GM21367 (cell line): Measurements from ENCODE around the gene PLEKHA6.

Experiments
- ATAC-seq: cut with Tn5 transposase; IDR thresholded peaks from one replicate; pipeline ENCODE4 v1.9.1; 2021; ENCODE audit not compliant: unreplicated experiment

Gene PLEKHA6

DNA sequence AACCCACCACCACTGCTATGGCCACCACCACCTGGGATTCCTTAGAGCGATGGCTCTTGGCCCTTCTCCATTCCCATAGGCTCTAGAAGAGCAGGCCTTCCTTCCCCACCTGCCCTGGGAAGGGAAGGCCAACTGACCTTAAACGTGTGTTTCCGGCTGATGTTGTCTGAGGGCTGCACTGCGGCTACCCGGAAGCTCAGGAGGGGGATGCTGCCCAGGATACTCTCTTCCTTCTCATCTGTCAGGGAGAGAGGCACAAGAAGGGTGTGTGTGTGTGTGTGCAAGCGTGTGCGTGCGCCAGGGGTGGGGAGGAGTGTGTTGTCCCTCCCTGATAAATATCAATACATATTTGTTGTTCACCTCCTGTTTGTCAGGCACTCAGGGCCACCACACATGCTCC lies 94.9 kb downstream of the PLEKHA6 start:
- ATAC-seq = no peak

DNA sequence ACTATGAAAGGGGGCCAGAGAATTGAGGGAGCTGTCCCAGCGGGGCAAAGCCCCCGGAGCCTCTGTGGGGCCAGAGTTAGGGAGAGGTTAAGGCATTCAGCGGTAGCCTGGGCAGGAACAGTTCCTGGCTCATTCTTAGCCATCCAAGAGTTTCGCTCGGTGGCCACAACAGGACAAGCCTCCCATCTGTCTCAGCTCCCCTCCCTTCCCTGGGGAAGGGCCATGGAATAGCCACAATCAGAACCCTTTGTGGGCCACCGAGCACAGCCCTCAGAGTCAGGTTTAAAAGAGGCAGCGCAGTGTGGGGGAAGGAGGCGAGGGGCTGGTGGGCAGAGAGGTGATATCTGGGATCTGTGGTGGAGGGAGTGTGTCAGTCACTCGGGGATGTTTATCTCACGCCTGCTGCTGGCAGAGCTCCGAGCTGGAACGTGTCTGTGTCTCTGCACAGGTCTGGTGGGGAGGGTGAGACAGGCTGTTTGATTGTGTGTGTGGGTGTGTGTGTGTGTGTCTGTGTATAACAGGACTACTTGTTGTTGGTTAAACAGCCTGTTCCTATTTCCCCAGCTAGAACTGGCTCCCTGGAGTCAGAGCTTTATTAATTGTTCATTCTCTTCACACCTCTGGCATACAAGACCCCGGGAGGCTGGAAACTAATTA lies 96.3 kb downstream of the PLEKHA6 start:
- ATAC-seq = no peak

DNA sequence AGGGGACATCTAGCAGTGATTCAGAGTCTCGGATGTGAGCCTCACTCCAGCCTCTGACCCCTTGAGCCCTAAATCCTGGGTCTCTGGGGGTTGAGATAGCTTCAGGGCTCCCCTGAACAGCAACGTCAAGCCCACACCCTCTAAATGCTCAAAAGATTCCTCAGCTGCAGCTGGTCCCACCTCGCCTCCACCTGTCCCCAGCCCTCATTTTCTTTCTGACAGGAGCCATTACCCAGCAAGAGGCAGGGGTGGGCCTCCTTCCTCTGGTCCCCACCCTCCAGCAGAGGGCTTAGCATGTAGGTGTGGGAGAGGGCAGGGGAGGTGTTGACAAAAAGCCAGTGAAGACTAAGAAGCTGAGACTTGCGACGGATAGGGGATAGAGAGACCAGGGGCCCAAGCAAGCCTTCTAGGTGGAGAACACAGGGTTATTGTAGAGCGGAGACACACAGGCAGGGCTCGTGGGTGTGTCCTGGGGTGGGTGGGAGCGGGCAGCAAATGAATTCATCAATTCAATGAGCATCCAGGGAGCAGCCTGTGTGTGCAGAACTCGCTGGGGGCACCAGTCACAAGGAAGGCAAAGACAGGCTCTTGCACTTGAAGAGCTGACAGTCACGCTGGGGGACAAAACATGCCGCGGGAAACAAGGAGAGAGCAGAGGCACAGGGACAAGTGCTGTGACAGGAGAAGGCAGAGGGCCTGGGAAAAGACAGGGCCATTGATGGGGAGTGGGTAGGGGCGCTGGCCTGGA lies 97.0 kb downstream of the PLEKHA6 start:
- no peak for ATAC-seq

DNA sequence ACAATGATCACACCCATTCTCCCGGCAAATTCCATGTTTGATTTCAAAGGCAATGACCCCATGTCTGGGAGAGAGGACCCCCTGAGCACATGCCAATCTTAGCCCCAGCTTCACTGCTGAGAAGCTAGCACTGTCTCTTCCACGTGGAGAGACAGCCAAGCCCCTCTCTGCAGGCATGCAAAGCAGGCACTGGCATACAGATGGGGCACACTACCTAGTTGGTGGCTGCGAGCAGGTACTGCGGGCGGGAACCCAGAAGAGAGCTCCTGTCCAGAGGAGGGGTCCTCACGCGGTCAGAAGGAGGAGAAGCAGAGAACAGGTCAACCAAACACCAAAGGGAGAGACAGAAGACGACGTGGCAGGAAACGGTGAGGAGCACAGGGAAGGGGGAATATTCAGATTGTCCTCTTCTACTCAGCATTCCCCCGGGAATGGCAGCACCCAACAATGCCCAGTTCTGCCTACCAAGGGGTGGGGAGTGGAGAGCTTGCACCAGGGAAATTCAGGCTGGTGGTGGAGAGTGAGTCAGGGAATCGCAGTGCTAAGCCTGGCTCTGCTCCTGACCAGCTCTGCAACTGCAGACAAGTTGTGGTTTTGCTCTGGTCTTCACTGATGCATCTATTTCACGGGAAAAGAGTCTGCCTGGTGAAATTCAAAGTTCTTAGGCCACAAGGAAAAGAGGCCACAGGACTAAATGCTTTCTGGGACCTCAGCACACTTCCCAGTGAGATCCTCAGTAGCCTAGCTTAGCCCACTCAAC lies 97.8 kb downstream of the PLEKHA6 start:
- no peak for ATAC-seq

DNA sequence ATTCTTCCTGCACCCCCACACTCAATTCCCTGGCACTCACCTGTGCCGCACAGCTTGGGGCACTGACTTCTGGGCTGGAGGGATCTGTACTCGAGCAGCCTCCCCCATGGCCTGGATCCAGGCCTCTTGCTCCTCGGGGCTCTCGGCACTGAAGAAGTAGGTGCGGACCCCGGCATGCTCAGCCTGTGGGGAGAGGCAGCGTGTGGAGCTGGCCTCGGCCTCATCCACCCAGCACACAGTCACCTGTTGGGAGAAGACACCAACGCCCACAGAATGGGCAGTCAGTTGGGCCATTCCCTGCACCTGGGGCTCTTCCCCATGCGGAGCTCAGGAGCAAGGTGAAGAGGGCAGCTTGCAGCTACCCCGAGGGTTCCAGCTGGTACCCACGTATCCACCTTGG lies 98.5 kb downstream of the PLEKHA6 start:
- no peak for ATAC-seq

DNA sequence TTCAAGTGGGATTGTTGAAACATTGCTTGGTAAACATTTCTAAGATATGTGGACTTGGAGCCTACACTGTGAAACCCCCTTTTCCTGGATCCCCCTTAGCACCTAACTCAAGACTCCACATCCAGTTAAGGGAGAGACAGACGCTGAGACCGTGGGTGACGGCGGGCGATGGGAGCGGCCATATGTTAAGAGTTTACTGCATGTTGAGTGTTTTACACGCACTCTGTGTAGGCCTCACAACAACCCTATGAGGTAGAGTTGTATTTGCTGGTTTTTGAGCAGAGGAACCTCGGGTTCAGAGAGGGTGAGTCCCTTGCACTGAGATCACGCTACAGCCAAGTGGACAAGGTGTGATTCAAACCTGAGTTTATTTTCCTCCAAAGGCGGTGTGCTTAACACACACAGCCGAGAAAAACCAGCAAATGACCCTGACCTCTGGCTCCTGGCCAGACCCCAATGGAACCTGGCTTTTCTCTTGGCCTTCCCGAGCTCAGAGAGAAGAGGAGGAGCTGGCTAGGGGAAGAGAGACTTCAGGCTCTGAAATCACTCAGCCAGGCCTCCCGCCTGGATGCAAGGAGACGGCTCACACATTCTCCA lies 99.0 kb downstream of the PLEKHA6 start:
- no peak for ATAC-seq

DNA sequence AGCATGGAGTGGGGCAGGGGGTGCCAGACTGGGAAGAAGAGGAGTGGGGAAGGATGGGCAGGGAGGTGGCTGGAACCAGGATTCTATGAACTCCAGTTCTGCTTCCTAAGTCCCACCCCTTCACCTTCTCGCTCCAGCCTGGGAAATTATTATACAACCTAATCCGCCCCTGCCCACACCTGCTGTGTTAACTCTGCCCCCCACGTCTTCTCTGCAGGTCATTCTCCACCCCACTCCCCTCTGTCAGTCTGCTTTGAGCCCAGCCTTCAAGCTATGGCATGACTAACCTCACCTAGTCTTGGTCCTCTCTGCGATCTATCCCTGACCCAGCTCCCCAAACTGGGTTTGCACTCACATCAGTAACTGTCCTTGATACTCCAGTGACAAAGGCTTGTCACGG lies 99.9 kb downstream of the PLEKHA6 start:
- ATAC-seq = no peak

DNA sequence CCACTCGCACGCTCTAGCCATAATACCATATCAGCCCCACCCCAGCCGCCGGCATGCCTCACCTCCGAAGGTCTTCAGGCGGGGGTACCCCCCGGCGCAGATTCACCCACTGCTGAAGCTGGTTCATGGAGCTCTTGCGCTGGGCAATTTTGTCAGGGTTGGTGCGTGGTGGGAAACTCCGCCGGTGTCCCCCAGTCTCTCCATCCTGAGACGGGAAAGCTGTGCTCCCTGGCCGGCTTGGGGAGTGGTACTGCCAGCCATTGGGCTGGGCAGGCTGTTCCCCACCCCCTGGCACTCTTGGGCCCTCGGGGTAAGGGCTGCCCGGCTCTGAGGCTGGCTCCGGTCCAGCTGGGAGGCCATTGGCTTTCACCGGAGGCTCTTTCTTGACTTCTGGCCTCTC lies 100.5 kb downstream of the PLEKHA6 start:
- no peak for ATAC-seq

DNA sequence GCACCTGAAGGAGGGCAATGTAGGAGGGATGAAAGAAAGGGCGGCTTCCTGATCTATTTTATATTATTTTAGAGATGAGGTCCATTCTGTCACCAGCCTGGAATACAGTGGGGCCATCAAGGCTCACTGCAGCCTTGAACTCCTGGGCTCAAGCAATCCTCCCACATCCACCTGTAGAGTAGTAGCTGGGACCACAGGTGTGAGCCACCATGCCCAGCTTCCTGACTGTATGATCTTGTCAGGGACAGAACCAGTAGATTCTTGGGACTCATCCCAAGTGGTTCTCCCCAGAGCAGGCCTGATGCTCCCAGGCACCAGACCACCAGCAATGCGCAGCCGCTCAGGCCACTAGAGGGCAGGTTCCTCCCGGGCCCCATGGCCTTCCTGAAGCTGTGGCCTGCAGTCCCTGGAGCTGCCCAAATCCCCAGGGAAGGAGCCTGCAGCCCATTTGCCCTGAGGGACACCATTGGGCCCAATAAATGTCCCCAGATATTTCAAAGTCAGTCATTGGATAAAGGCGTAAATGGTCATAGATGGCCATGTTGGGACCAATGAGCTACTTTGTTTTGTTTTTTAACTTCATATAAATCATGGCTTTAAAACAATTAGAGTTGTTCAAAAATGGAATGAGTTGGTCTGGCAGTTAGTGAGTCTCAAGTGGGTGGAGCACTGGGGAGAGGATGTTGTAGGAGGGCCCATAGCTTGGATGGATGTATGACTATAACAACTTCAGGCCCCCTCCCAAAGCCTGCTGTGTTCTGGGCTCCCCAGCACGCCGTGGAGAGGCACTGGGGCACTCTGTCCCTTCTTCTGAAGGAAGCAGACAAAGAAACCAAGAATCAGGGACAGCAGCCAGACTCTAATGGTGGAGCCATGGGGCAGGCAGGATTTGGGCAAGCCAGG lies 101.3 kb downstream of the PLEKHA6 start:
- no peak for ATAC-seq

DNA sequence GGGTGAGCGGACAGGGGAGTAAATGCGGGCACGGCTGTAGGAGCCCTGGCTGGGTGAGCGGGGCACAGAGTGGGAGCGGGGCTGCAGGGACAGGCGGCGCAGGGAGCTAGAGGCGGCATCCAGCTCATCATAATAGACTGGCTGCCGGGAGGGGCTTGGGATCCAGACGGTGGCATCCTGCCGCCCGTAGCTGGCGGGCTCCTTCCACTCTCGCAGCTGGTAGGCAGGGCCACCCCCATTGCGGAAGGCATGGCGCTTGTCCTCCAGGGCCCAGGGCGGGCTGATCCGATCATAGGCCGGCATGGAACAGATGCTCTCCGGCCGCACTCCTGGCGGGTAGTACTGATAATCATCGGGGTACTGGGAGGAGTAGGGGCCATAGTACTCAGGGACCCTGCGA lies 102.3 kb downstream of the PLEKHA6 start:
- ATAC-seq = no peak

DNA sequence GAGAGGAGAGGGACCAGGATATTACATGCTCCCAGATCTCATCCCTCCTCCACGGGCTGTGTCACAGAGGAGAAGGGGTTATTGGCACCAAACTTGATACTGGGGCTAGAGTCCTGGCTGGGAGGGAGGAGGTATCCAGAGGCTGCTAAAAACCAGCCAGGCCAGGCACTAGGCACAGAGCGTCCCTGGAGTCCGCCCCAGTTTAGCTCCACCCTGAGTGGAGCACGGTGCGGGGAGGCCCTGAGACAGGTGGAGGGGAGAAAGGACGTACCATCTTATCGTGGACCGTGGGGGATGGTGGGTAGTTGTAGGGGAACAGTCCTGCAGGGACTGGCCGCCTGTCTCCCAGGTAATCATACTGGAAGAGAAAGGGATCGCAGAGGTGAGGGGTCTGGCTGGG lies 103.2 kb downstream of the PLEKHA6 start:
- ATAC-seq = no peak

DNA sequence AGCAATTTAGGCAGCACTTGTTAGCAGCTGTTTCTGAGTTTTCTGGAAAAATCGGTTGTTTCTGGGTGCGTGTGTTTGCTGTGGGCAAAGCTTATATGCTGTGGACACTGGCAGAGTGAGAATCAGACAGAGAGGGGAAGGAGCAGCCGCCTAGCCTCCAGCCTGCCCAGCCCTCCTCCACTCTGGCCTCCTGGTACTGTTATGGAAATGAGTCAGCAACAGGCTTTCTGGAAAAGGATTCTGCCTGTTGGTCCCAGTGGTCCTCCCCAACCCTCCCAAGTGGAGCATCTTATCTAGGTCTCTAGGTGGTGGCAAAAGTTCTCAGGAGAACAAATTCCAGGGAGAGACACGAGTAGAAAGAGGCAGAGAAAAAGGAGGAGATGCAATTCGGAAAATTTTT lies 103.8 kb downstream of the PLEKHA6 start:
- no peak for ATAC-seq

DNA sequence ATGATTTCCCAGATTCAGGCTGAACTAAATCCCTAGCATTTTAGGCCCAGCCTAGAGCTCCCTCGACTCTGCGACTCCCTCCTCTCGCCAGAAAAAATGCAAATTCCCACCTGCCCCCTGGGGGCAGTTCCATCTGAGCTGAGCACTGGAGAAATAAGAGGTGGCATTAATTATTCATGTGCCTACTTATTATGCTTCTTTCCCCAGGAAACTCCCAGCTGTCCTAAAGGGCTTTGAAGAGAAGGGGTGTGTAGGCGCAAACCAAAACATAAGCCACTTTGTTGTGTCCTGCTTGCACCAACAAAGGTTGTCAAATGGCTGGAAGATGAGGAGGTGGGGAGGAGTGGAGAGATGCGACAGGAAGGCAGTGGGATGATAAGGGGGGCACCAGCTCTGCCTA lies 104.5 kb downstream of the PLEKHA6 start:
- ATAC-seq = no peak

DNA sequence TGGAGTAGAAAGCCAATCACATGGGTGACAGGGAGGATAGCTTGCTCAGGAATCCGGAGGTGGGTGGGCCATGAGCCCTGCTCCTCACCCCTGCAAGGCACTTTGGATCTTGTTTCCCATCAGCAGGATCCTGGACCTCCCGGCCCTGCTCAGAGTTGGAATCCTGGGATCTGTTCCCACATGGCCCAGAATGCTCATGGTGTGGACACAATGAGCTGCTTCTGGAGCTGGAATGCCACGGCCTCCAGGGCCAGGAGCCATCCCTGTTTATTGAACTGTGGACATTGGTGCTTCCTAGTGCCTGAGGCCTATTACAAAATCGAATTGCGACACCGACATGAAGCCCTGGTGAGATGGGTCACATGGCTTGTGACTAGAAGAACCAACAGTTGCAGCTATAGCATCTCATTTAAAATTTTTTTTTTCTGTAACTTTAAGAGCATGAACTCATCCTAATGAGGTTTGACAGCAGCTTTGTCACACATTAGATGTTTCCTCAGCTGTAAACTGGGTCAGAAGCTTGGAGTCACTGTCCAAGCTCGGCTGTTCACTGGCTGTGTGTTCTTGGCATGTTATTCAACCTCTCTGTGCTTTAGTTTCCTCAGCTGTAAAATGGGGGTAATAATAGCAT lies 105.6 kb downstream of the PLEKHA6 start:
- ATAC-seq = no peak

DNA sequence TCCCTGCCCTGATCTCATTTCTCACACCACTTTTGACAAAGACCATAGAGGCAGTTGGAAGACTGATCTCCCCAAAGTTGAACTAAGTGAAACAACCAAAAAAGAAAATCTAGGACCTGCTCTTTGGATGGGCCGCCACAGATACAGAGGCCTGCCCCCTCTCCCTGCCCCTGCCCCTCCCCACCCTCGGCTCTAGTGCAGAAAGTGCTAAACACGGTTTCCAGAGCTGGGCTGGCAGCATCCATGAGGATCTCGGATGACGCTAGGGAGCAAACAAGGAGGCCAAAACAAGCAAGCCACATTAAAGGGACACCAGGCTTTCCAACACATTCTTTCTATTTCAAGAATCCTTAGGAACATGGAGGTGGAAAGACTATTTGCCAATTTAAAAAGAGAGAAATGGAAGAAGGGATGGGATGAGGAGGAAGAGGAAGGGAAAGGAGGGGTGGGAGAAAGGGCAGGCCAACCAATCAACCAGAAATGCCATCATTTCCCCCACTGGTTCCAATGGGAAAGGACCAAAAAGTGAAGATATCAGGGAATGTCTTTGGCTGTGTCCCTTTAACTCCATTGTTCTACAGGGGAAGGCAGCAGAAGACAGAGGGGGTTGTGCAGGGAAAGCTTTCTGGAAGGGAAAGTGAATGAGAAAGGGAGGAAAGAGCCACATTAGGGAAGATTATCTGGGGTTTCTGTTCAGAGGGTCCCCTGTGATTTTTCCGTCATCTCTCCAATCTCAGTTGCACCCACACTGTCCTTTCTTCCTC lies 107.6 kb downstream of the PLEKHA6 start:
- ATAC-seq = no peak

DNA sequence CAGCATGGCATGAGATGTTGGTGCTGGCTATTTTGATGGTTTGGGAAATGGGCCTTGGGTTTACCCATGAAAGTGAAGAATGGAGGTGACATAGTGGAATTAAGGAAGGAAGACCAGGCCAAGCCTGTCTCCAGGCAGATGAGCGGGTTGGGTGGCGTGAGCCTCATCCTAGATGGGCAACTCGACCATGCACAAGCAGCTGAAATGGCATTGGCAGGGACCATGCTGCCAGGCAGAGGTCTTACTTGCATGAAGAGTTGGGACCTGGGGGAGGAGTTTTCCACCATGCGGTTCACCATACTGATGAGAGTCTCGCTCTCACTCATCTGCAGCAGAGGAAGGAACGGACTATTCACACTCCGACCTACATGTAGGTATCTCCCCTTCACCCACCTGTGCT lies 108.4 kb downstream of the PLEKHA6 start:
- ATAC-seq = no peak

DNA sequence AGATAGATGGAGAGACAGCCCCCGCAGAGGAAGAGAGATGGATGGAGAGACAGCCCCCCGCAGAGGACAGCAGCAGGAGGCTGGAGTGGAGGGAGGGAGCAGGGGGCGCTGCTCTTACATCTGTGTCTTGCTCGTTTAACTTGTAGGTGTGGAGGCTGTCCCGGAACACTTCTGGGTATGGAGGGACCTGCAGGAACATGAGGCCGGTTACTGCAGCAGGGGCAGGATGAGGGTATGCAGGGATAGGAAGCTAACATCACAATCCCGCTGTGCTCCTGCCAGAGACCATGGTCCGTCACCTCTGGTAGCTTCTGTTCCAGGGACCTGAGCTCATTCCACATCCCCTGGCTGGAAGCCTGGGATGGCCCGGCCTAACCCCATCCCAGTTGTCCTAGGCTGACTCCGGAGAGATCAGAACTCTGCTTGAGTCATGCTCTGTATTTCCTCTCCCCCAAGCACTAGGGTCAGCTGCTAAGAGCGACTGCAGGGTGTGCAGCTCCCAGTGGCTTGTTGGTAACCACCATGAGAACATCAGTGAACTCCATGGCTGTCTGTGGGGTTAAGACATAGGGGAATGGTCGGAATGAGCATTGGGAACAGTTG lies 109.2 kb downstream of the PLEKHA6 start:
- no peak for ATAC-seq

DNA sequence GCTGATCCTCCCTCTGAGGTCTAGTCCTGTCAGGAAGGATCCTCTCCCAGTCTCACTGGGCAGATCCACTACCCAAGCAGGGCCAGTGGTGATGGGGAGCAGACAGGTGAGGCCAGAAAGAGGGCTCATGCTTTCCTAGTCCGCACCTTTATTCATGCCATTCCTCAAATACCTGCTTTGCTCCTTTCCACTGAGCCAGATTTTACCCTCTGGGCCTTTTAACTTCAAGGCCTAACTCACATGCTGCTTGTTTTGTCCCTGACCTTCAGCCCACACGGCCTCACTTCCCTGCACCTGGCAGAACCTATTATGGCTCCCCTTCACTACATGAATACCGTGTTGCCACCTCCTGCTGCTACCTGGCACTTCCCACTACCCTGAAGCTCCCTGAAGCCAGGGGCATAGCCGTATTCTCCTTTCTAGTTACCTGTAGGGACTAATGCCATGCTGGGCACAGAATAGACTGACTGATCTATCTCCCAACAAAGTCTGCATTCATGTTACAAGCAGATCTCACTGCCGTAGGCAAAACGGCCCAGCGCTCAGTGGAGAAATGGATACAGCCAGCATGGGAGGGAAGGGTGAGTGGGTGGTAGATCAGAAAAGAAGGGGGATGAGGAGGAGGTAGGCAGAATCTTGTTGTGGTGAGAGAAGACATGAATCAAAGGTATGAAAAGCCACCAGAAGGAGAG lies 109.8 kb downstream of the PLEKHA6 start:
- no peak for ATAC-seq

DNA sequence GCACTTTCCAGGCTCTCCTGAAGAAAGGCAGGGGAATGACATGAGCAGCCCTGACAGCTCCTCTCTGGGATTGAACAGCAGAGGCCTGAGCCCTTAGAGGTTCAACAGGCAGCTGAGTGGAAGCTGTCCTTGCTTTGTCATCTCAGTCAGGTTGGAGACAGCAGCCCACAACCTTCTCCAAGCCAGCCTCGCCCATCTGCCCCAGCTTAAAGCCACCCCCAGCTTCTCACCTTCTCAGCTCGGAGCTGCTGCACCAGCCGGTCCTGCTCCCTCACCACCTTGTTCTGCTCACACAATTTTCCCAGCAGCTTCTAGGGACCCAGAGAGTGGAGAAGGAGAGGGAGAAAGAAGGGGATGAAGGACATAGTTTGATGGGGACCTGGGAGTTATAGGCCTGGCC lies 110.8 kb downstream of the PLEKHA6 start:
- ATAC-seq = no peak
